Transverse colon (tissue), 4 donors: Measurements from ENCODE around the gene KYNU. TPM values are rescaled to one million over a fixed set of nuclear protein-coding genes. Genes with fewer than 3 reads are reported as not detected.

Experiments
- DNase-seq: peaks from one replicate; pipeline ENCODE4 v3.0.0-alpha.2; 2019
- H3K27ac ChIP-seq, 4 donors: fragments of 200-600 bp; sonication (generic); 2 replicates each; pipeline ENCODE4 v1.5.1; 2016 to 2018; ENCODE audit warnings: inconsistent platforms in 4 of 4
- H3K27me3 ChIP-seq: fragments of 200-600 bp; sonication (generic); 2 replicates; pipeline ENCODE4 v1.5.1; 2017; ENCODE audit warnings: inconsistent platforms
- H3K36me3 ChIP-seq, 4 donors: fragments of 200-600 bp; sonication (generic); 2 replicates each; pipeline ENCODE4 v1.5.1; 2017 to 2019; ENCODE audit warnings: inconsistent platforms in 4 of 4
- H3K4me1 ChIP-seq, 4 donors: fragments of 200-600 bp; sonication (generic); 2 replicates each; pipeline ENCODE4 v1.5.1; 2017 to 2020; ENCODE audit warnings: inconsistent platforms in 4 of 4
- H3K4me3 ChIP-seq, 4 donors: fragments of 200-600 bp; sonication (generic); 1 replicate in 1 of 4; 2 replicates in 3 of 4; pipeline versions ENCODE4 v1.5.1 to v1.6.1; 2017 to 2019; ENCODE audit warnings: inconsistent platforms in 4 of 4
- H3K9me3 ChIP-seq, 2 donors: fragments of 200-600 bp; sonication (generic); 2 replicates each; pipeline ENCODE4 v1.5.1; 2017 to 2019; ENCODE audit warnings: inconsistent platforms in 2 of 2
- CTCF ChIP-seq, 5 experiments: fragments of 200-600 bp in 3 of 5; fragments of 450-650 bp in 2 of 5; sonication (generic) in 3 of 5; IDR thresholded peaks; 1 replicate in 2 of 5; 2 replicates in 3 of 5; pipeline ENCODE4 v1.5.1; 2016 to 2017; ENCODE audit warnings: antibody characterized with exemption in 5 of 5, inconsistent platforms in 3 of 5, mild to moderate bottlenecking in 2 of 5, moderate library complexity in 1 of 5
- EP300 ChIP-seq: sonication (generic); formaldehyde crosslinking; IDR thresholded peaks from one replicate; pipeline ENCODE4 v1.6.1; 2017; ENCODE audit warnings: antibody characterized with exemption, low read depth
- POLR2A ChIP-seq: fragments of 450-650 bp; IDR thresholded peaks from one replicate; pipeline ENCODE4 v1.6.1; 2016; ENCODE audit warnings: antibody characterized with exemption, mild to moderate bottlenecking, moderate library complexity
- POLR2AphosphoS5 ChIP-seq, 3 donors: sonication (generic); formaldehyde crosslinking; IDR thresholded peaks; one replicate each; pipeline ENCODE4 v1.6.1; 2016; ENCODE audit warnings: antibody characterized with exemption in 3 of 3
- WGBS, 2 donors: methylation state at CpG; one replicate each; pipeline ENCODE4 v1.1.5; 2018; ENCODE audit warnings: low coverage in 1 of 2; 5-methylcytosine and 5-hydroxymethylcytosine counted together
- in situ Hi-C, 4 donors: fragments of 200-750 bp; cut with MboI; loops; one replicate each; pipeline versions ENCODE4 v1.15.0 to v1.15.1; 2017; ENCODE audit warnings: low sequenced_read_pairs in 3 of 4, low pct_ligation_motif_present in 1 of 4, low pct_unique_long_range_greater_than_20kb in 1 of 4
- intact Hi-C: fragments of 100-400 bp; cut with DNase I; formaldehyde crosslinking; loops from one replicate; pipeline ENCODE4 v1.15.1; 2023; ENCODE audit warnings: low total_unique reads
- total RNA-seq, 4 donors: library from RNA; depleted of rRNA; stranded (reverse); fragments of >200 nt; gene quantifications; one replicate each; pipeline ENCODE4 v1.1.0, GENCODE V29; 2016

Gene KYNU
- total RNA-seq, 4 donors from 2014 or later, result 1.2 to 4.6 TPM; not detected in 2

GRCh38 chr2:142975239-142975638, 97.8 kb downstream of the KYNU start:
- WGBS, 2 donors, result 94% methylated on average over 1 of the region's 1 CpG; no CpG with 5 or more reads in 1 of the 2 donors
- Histone ChIP-seq H3K27me3 (no peaks in the 10 kb centered on the region), H3K4me1 (no peaks in the 10 kb centered on the region), H3K36me3 (no peaks in the 10 kb centered on the region), H3K27ac (no peak overlapping the region), H3K9me3 (no peaks in the 10 kb centered on the region), H3K4me3 (no peak overlapping the region)
- TF ChIP-seq POLR2AphosphoS5 (IDR thresholded peaks at IDR 0.05) (no peak), POLR2A (no peak), EP300 (no peak), CTCF (IDR thresholded peaks at IDR 0.05) (no peak)
- intact Hi-C loops (no loop called here), in situ Hi-C loops (loop anchor here in 2 of 4 donors (25.0 kb wide), 1 partner anchor 288 kb away; no protein-coding TSS in a partner anchor)
- no peak for DNase-seq

- Histone ChIP-seq H3K36me3 (no peaks in the 10 kb centered on the region), H3K4me3 (no peak overlapping the region), H3K27me3 (no peaks in the 10 kb centered on the region), H3K27ac (no peak overlapping the region), H3K4me1 (no peaks in the 10 kb centered on the region), H3K9me3 (no peaks in the 10 kb centered on the region)
- TF ChIP-seq CTCF (IDR thresholded peaks at IDR 0.05) (peak; percentile 34 to 56 (median 41)), POLR2AphosphoS5 (IDR thresholded peaks at IDR 0.05) (no peak)
- intact Hi-C loops, result no loop called here
- DNase-seq, result no peak
- in situ Hi-C loops, result loop anchor here in 2 of 4 donors (25.0 kb wide), 1 partner anchor 293 kb away; no protein-coding TSS in a partner anchor
These were observed 103.0 kb downstream of the KYNU start for GRCh38 chr2:142980246-142981068.

GRCh38 chr2:142981069-142981378, 103.6 kb downstream of the KYNU start:
- TF ChIP-seq POLR2A, result no peak
- no peak for TF ChIP-seq EP300
- no peak for TF ChIP-seq CTCF (IDR thresholded peaks at IDR 0.05)
- no peak for TF ChIP-seq POLR2AphosphoS5 (IDR thresholded peaks at IDR 0.05)
- H3K4me1 ChIP-seq, result no peaks in the 10 kb centered on the region
- H3K27ac ChIP-seq, result no peak overlapping the region
- no peaks in the 10 kb centered on the region for H3K36me3 ChIP-seq
- H3K9me3 ChIP-seq, result no peaks in the 10 kb centered on the region
- WGBS, 2 donors, result 0% methylated on average over 1 of the region's 1 CpG
- intact Hi-C loops, result no loop called here
- no peak overlapping the region for H3K4me3 ChIP-seq
- in situ Hi-C loops, result loop anchor here in 2 of 4 donors (25.0 kb wide), 1 partner anchor 294 kb away; no protein-coding TSS in a partner anchor
- DNase-seq, result no peak
- no peaks in the 10 kb centered on the region for H3K27me3 ChIP-seq

- Histone ChIP-seq H3K9me3 (no peaks in the 10 kb centered on the region), H3K27ac (no peak overlapping the region), H3K4me3 (no peak overlapping the region), H3K36me3 (no peaks in the 10 kb centered on the region), H3K4me1 (no peaks in the 10 kb centered on the region), H3K27me3 (no peaks in the 10 kb centered on the region)
- intact Hi-C loops (no loop called here), in situ Hi-C loops (loop anchor here in 2 of 4 donors (25.0 kb wide), 1 partner anchor 294 kb away; no protein-coding TSS in a partner anchor)
- 70% methylated on average over 3 of the region's 3 CpGs for WGBS, 2 donors
- TF ChIP-seq POLR2A, result no peak
- no peak for DNase-seq
These were observed 104.3 kb downstream of the KYNU start for GRCh38 chr2:142981756-142982155.
